PFSK-1 (cell line): ENCODE measurements around the gene DSPP.

ENCODE experiments used
- FOXP2 ChIP-seq: optimal IDR thresholded peaks from 2 replicates; pipeline ENCODE3; 2011; ENCODE audit warnings: borderline replicate concordance, control low read depth, inconsistent platforms; ENCODE audit not compliant: insufficient read depth; ENCODE audit errors: extremely low read length, extremely low read depth
- POLR2AphosphoS5 ChIP-seq: IDR thresholded peaks from 2 replicates; pipeline ENCODE4 v1.6.1; 2012; ENCODE audit warnings: low read depth, mild to moderate bottlenecking, control low read depth, low read length, moderate library complexity
- SIN3A ChIP-seq: IDR thresholded peaks from 2 replicates; pipeline ENCODE4 v1.6.1; 2012; ENCODE audit warnings: mild to moderate bottlenecking, low read length, moderate library complexity, borderline replicate concordance; ENCODE audit not compliant: insufficient read depth
- TAF1 ChIP-seq: IDR thresholded peaks from 2 replicates; pipeline ENCODE4 v1.6.1; 2012; ENCODE audit warnings: low read length, control low read depth, borderline replicate concordance; ENCODE audit not compliant: insufficient read depth
- TF ChIP-seq, protein P1 (sequence below), 2 experiments: IDR thresholded peaks; 2 replicates each; pipeline versions ENCODE4 v1.6.1 to v1.8.0; 2011 to 2012; ENCODE audit warnings: low read depth in 2 of 2, low read length in 2 of 2, control low read depth in 1 of 2, inconsistent platforms in 1 of 2, mild to moderate bottlenecking in 1 of 2, moderate library complexity in 1 of 2; ENCODE audit not compliant: insufficient read depth in 1 of 2

DSPP gene

DNA sequence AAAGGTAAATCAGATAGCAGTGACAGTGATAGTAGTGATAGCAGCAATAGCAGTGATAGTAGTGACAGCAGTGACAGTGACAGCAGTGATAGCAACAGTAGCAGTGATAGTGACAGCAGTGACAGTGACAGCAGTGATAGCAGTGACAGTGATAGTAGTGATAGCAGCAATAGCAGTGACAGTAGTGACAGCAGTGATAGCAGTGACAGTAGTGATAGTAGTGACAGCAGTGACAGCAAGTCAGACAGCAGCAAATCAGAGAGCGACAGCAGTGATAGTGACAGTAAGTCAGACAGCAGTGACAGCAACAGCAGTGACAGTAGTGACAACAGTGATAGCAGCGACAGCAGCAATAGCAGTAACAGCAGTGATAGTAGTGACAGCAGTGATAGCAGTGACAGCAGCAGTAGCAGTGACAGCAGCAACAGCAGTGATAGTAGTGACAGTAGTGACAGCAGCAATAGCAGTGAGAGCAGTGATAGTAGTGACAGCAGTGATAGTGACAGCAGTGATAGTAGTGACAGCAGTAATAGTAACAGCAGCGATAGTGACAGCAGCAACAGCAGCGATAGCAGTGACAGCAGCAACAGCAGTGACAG lies 6.1 kb downstream of the DSPP start:
- TF ChIP-seq FOXP2 = no peak
- TF ChIP-seq POLR2AphosphoS5 = no peak
- TF ChIP-seq SIN3A = no peak
- TF ChIP-seq, protein P1, sequence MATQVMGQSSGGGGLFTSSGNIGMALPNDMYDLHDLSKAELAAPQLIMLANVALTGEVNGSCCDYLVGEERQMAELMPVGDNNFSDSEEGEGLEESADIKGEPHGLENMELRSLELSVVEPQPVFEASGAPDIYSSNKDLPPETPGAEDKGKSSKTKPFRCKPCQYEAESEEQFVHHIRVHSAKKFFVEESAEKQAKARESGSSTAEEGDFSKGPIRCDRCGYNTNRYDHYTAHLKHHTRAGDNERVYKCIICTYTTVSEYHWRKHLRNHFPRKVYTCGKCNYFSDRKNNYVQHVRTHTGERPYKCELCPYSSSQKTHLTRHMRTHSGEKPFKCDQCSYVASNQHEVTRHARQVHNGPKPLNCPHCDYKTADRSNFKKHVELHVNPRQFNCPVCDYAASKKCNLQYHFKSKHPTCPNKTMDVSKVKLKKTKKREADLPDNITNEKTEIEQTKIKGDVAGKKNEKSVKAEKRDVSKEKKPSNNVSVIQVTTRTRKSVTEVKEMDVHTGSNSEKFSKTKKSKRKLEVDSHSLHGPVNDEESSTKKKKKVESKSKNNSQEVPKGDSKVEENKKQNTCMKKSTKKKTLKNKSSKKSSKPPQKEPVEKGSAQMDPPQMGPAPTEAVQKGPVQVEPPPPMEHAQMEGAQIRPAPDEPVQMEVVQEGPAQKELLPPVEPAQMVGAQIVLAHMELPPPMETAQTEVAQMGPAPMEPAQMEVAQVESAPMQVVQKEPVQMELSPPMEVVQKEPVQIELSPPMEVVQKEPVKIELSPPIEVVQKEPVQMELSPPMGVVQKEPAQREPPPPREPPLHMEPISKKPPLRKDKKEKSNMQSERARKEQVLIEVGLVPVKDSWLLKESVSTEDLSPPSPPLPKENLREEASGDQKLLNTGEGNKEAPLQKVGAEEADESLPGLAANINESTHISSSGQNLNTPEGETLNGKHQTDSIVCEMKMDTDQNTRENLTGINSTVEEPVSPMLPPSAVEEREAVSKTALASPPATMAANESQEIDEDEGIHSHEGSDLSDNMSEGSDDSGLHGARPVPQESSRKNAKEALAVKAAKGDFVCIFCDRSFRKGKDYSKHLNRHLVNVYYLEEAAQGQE (IDR thresholded peaks at IDR 0.05; ENCODE audit: insufficient read depth in 1 of 2, low read depth in 2 of 2, low read length in 2 of 2) = no peak

DNA sequence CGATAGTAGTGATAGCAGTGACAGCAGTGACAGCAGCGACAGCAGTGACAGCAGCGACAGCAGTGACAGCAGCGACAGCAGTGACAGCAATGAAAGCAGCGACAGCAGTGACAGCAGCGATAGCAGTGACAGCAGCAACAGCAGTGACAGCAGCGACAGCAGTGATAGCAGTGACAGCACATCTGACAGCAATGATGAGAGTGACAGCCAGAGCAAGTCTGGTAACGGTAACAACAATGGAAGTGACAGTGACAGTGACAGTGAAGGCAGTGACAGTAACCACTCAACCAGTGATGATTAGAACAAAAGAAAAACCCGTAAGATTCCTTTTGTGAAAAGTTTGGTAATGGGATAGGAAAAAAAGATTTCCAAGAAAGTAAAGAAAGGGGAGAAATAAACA lies 7.9 kb downstream of the DSPP start:
- TF ChIP-seq FOXP2 (no peak), SIN3A (no peak), POLR2AphosphoS5 (no peak), TAF1 (no peak)
- TF ChIP-seq, protein P1 (IDR thresholded peaks at IDR 0.05; ENCODE audit: insufficient read depth in 1 of 2, low read depth in 2 of 2, low read length in 2 of 2) = no peak

DNA sequence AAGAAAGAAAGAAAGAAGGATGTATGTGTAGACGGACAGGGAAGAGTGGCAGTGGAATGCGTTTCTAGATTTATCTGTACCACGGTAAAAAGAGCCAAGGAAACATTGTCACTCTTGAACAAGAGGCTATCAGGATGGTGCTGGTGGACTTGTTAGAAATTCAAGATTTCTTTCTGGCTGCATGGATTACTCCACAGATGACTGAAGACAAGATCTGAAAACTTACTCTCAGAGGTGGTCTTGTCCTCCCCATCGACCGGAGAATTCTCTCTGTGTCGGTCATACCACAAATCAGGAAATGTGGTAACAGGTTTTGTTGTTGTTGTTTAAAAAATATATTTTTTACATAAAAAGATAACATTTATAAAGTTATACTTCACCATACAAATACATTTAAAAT lies 11.8 kb downstream of the DSPP start:
- no peak for TF ChIP-seq TAF1
- no peak for TF ChIP-seq FOXP2
- TF ChIP-seq SIN3A = no peak
- no peak for TF ChIP-seq POLR2AphosphoS5
- TF ChIP-seq, protein P1 (IDR thresholded peaks at IDR 0.05; ENCODE audit: insufficient read depth in 1 of 2, low read depth in 2 of 2, low read length in 2 of 2) = no peak

DNA sequence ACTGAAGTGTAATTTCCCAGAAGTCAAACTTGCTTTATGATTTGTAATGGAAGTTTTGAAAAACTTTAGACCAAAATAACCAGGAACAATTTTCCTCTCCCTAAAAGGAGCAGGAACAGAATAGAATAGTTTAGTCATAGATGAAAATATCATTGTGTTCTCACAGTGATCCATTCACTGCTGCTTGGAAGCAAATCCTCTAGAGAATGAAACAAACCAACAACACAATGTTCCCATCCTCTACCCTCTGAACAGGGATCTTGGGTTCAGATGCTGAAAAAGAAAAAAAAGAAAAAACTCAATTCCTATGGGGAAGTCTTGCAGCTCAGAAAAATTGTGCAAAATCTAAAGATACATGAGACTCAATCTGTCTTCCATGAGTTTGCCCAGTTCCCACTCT lies 12.2 kb downstream of the DSPP start:
- no peak for TF ChIP-seq POLR2AphosphoS5
- TF ChIP-seq FOXP2 = no peak
- TF ChIP-seq, protein P1 (IDR thresholded peaks at IDR 0.05; ENCODE audit: insufficient read depth in 1 of 2, low read depth in 2 of 2, low read length in 2 of 2) = no peak
- no peak for TF ChIP-seq SIN3A
- TF ChIP-seq TAF1 = no peak

DNA sequence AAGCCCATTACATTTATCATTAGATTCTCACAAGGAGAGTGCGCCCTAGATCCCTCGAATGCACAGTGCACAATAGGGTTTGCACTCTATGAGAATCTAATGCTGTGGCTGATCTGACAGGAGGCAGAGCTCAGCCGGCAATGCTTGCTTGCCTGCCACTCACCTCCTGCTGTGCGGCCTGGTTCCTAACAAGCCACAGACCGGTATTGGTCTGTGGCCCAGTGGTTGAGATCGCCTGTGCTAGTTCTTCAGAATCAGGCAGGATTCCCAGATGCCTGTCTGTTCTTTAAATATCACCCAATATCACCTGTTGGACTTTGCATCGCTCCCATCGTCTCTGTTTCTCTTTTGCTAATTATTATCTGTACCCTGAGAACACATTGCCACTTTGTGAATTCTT lies 14.0 kb downstream of the DSPP start:
- TF ChIP-seq FOXP2 = no peak
- no peak for TF ChIP-seq POLR2AphosphoS5
- no peak for TF ChIP-seq SIN3A
- no peak for TF ChIP-seq TAF1
- TF ChIP-seq, protein P1 (IDR thresholded peaks at IDR 0.05; ENCODE audit: insufficient read depth in 1 of 2, low read depth in 2 of 2, low read length in 2 of 2) = no peak
